ENCODE results near the gene RYR2. TPM values are rescaled to one million over a fixed set of nuclear protein-coding genes. Genes with fewer than 3 reads are reported as not detected.

Gene RYR2
- total RNA-seq, 1 experiment from 2014 or later, result 0.03 TPM

DNA sequence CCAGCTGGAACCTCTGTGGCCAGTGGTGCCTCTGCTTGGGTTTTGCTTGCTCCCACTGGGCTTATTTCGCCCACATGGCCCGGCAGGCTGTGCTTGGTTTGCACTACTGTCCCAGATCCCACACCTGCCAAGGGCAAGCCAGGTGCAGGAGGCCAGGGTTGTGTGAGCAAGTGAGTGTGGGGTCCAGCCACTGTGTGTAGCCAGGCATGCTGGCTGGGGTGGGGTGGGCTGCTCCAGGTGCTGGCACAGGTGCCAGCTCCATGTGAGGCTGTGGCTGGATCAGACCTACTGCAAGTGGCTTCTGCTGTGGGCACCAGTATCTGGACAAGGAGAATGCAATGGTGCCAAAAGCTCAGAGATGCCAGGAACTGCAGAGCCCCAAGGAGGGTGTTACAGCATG is 28.5 kb downstream of the RYR2 start:
- ATAC-seq, result no peak
- CTCF ChIA-PET, result no interaction called here
- TF ChIP-seq, protein P1, sequence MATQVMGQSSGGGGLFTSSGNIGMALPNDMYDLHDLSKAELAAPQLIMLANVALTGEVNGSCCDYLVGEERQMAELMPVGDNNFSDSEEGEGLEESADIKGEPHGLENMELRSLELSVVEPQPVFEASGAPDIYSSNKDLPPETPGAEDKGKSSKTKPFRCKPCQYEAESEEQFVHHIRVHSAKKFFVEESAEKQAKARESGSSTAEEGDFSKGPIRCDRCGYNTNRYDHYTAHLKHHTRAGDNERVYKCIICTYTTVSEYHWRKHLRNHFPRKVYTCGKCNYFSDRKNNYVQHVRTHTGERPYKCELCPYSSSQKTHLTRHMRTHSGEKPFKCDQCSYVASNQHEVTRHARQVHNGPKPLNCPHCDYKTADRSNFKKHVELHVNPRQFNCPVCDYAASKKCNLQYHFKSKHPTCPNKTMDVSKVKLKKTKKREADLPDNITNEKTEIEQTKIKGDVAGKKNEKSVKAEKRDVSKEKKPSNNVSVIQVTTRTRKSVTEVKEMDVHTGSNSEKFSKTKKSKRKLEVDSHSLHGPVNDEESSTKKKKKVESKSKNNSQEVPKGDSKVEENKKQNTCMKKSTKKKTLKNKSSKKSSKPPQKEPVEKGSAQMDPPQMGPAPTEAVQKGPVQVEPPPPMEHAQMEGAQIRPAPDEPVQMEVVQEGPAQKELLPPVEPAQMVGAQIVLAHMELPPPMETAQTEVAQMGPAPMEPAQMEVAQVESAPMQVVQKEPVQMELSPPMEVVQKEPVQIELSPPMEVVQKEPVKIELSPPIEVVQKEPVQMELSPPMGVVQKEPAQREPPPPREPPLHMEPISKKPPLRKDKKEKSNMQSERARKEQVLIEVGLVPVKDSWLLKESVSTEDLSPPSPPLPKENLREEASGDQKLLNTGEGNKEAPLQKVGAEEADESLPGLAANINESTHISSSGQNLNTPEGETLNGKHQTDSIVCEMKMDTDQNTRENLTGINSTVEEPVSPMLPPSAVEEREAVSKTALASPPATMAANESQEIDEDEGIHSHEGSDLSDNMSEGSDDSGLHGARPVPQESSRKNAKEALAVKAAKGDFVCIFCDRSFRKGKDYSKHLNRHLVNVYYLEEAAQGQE (IDR thresholded peaks at IDR 0.05; ENCODE audit: insufficient read depth in 1 of 2, low read depth in 2 of 2, low read length in 1 of 2), result no peak
- TF ChIP-seq POLR2AphosphoS5 (IDR thresholded peaks at IDR 0.05; ENCODE audit: low read depth, low read length), result no peak
- no peak for TF ChIP-seq TCF7L2 (IDR thresholded peaks at IDR 0.05; ENCODE audit: low read depth, low read length)
- TF ChIP-seq SIN3A (IDR thresholded peaks at IDR 0.05; ENCODE audit: borderline replicate concordance, insufficient read depth, low read depth, low read length), result no peak
- TF ChIP-seq, protein P2, sequence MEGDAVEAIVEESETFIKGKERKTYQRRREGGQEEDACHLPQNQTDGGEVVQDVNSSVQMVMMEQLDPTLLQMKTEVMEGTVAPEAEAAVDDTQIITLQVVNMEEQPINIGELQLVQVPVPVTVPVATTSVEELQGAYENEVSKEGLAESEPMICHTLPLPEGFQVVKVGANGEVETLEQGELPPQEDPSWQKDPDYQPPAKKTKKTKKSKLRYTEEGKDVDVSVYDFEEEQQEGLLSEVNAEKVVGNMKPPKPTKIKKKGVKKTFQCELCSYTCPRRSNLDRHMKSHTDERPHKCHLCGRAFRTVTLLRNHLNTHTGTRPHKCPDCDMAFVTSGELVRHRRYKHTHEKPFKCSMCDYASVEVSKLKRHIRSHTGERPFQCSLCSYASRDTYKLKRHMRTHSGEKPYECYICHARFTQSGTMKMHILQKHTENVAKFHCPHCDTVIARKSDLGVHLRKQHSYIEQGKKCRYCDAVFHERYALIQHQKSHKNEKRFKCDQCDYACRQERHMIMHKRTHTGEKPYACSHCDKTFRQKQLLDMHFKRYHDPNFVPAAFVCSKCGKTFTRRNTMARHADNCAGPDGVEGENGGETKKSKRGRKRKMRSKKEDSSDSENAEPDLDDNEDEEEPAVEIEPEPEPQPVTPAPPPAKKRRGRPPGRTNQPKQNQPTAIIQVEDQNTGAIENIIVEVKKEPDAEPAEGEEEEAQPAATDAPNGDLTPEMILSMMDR (IDR thresholded peaks at IDR 0.05), result no peak
- Histone ChIP-seq H3K36me3 (ENCODE audit: control insufficient read depth, insufficient read depth, low read length) (no peaks in the 10 kb centered on the region), H3K4me1 (ENCODE audit: control insufficient read depth, insufficient read depth, low read length) (no peaks in the 10 kb centered on the region), H3K4me3 (ENCODE audit: low read depth in 2 of 2, low read length in 2 of 2) (no peak overlapping the region), H3K9me3 (ENCODE audit: control insufficient read depth, insufficient read depth, low read depth, low read length) (no peaks in the 10 kb centered on the region; the same call in 1 of the 2 replicates), H3K27me3 (ENCODE audit: control insufficient read depth, insufficient read depth, low read length) (no peaks in the 10 kb centered on the region), H3K27ac (ENCODE audit: low read length) (no peak overlapping the region)
- intact Hi-C loops (cut with micrococcal nuclease; ENCODE audit: unreplicated experiment), result no loop called here
- no peak for DNase-seq (ENCODE audit: low read depth, low spot score)
- in situ Hi-C loops (cut with HindIII; ENCODE audit: low pct_unique_long_range_greater_than_20kb, low sequenced_read_pairs), result no loop called here
- POLR2A ChIA-PET, result no interaction called here
- BruUV-seq (replicated peaks), result no TSS peak

DNA sequence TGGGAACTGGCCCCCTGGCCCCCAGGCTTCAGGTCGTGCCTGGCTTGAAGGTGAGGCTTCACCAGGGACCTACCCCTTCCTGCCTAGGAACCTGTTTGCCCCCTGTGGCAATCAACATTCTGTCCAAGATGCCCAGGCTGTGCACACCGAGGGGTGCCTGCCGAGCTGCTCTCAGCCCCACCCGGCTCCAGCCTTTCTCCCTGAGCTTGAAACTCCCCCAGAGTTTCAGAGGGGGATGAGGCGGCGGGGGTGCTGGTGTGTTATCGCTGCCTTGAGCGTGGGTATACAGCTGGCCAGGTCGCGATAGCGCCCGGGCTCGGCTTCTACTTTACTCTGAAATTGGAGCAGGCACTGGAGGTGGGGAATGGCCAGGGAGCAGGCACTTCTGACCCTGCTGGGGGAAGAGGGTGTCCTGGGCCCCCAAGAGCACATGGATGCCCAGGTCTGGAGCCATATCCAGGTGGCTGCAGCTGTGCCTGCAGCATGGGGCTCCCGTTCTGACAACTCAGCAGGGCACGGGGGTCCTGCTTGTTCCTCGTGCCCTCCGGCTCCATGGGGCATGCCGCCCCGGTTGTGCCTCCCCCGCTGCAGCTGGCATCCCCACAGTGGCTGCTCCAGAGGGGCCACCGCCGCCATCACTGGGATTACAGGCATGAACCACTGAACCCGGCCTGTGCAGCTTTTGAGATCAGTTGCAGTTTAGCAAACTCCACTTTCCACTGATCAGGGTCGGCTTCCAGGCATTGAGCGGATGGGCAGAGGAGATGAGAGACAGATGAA is 29.8 kb downstream of the RYR2 start:
- intact Hi-C loops (cut with micrococcal nuclease; ENCODE audit: unreplicated experiment), result no loop called here
- Histone ChIP-seq H3K4me3 (ENCODE audit: low read depth in 2 of 2, low read length in 2 of 2) (no peak overlapping the region), H3K27ac (ENCODE audit: low read length) (no peak overlapping the region), H3K36me3 (ENCODE audit: control insufficient read depth, insufficient read depth, low read length) (no peaks in the 10 kb centered on the region), H3K27me3 (ENCODE audit: control insufficient read depth, insufficient read depth, low read length) (no peaks in the 10 kb centered on the region), H3K9me3 (ENCODE audit: control insufficient read depth, insufficient read depth, low read depth, low read length) (no peaks in the 10 kb centered on the region; the same call in 1 of the 2 replicates), H3K4me1 (ENCODE audit: control insufficient read depth, insufficient read depth, low read length) (no peaks in the 10 kb centered on the region)
- POLR2A ChIA-PET, result no interaction called here
- in situ Hi-C loops (cut with HindIII; ENCODE audit: low pct_unique_long_range_greater_than_20kb, low sequenced_read_pairs), result no loop called here
- DNase-seq (ENCODE audit: low read depth, low spot score), result no peak
- CTCF ChIA-PET, result no interaction called here
- no peak for ATAC-seq
- no TSS peak for BruUV-seq (replicated peaks)
- TF ChIP-seq, protein P2 (IDR thresholded peaks at IDR 0.05), result no peak
- TF ChIP-seq, protein P1 (IDR thresholded peaks at IDR 0.05; ENCODE audit: insufficient read depth in 1 of 2, low read depth in 2 of 2, low read length in 1 of 2), result no peak
- TF ChIP-seq POLR2AphosphoS5 (IDR thresholded peaks at IDR 0.05; ENCODE audit: low read depth, low read length), result no peak
- no peak for TF ChIP-seq SIN3A (IDR thresholded peaks at IDR 0.05; ENCODE audit: borderline replicate concordance, insufficient read depth, low read depth, low read length)
- no peak for TF ChIP-seq TCF7L2 (IDR thresholded peaks at IDR 0.05; ENCODE audit: low read depth, low read length)

All from Panc1 (cell line).